Limb (tissue), 2 donors: ENCODE data around the gene VAPB.

Experiments
- DNase-seq, 2 donors: peaks; one replicate each; pipeline ENCODE4 v3.0.0-alpha.2; 2016; ENCODE audit errors: extremely low spot score in 2 of 2

The VAPB gene

DNA sequence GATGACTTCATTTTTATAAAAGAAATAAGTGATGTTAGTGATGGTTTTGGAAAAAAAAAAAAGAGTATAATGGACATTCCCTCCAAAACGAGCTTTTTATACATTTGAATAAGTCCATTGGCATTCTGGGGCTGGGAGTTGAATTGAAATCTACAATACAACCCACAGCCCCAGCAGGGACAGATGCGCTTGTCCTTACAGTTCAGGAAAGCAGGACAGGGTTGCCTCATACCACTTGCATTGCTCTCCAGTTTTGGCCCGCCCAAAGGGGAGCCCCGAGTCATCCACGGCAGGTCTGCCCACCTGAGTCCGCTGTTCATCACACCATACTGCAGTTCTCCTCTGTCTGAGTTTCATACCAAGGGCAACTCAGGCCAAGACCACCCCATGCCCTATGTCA, 46.2 kb downstream of the VAPB start:
- no peak for DNase-seq

DNA sequence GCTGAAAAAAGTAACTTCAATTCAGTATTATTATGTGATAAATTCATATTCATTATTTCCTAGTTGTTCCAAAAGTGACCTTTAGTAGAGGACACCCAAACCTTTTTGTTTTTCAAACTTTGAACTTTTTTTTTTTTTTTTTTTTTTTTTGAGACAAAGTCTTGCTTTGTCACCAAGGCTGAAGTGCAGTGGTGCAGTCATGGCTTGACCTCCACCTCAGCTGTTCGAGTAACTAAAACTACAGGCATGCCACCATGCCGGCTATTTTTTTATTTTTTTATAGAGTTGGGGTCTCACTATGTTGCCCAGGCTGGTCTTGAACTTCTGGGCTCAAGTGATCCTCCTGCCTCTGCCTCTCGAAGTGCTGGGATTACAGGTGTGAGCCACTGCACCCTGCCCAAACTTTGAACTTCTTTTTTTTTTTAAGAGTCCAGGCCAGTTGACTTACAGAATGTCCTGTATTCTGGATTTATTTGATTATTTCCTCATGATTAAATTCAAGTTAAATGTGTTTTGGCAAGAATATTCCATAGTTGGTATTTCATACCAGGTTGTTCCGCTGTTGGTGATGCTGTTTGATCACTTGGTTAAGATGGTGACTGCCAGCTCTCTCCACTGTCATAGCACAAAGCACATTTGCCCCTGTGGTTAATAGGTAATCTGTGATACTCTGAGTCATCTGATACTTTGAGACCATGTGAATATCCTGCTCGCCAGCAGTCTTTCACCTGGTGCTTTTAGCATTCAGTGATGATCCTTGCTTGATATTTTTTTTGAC, 48.0 kb downstream of the VAPB start:
- no peak for DNase-seq

DNA sequence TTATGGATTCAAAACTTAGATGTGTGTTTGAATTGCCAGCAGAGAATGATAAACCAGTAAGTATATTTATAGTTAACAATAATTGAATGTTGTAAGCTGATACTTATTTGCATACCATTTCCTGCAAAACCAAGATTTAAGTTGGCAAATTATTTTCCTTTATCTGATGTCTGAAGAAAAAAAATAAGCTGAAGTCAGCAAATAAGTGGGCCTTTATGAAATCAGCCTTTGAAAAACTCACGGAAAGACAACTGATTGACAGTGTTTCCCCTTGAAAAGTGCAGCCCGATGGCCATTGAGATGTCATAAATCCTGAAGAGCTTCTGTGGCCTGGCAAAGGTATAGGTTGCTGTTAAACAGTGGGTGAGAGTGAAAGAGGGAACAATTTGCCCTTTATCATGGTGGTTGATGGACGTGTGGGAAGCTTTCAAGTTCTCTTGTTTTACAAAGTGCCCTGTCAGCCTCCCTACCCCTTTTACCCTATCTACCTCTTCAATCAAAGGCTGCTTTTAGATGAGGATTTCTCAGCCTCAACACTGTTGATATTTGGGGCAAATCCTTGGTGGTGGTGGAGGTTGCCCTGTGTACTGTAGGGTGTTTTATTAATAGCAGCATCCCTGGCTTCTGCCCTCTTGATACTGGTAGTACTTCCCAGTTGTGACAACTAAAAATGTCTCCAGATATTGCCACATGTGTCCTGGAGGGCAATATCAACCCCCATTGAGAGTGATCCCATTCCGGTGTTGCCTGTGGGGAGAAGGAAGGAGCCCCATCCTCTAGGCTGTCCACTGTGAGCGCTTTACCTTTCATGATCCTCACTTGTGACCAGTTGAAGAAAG, 50.2 kb downstream of the VAPB start:
- DNase-seq = no peak

DNA sequence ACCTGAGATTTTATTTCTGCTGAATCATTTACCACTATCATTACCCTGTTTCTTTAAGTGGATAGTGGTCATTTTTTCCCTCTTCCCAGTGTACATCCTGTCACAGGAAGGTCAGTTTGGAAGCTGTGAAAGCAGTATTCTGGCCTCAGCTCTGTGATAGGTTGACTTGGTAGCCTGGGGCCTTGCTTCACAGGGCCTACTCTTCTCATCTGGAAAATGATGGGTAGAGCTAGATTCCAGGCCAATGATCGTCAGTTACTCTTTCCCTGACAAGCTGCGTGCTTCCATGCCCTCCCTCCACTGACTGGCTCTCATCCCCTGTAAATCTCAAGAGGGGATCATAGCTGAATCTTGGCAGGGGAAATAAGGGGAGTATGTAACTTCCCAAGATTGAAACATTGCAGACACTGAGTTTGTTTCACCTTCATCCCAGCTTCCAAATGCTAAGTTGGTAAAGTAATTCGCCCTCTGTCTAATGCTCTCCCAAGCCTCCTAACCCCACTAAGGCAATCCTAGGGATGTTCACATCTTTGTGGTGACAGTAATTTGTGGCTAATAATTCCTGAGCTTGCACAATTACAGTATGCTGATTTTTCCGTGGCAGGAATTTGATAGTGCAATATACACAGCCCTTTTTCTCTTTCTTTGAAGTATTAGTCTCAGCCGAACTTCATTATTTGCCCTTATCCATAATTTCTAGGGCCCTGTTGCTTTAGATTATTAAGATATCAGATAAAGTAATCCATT, 51.2 kb downstream of the VAPB start:
- DNase-seq = no peak

DNA sequence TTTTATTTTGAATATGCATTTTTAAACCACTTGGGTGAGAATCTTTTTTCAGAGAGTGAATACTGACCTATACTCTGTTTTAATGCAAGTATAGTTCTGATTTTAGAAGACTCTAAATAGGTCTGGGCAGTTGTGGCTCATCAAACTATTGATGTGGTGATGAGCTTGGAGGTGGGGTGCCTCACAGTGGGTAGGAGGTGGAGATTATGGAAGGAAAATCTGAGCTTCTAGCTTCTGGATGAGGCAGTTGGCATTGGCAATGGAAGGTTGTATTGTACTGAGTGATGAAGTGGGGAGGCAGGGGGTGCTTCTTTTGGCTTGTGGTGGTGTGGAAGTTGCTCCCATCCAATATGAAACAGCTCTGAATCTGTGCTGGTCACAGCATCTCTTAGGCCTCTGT, 52.7 kb downstream of the VAPB start:
- DNase-seq = no peak

DNA sequence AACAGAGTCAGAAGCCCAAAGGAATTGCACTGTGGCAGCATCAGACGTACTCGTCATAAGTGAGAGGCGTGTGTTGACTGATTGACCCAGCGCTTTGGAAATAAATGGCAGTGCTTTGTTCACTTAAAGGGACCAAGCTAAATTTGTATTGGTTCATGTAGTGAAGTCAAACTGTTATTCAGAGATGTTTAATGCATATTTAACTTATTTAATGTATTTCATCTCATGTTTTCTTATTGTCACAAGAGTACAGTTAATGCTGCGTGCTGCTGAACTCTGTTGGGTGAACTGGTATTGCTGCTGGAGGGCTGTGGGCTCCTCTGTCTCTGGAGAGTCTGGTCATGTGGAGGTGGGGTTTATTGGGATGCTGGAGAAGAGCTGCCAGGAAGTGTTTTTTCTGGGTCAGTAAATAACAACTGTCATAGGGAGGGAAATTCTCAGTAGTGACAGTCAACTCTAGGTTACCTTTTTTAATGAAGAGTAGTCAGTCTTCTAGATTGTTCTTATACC, 55.8 kb downstream of the VAPB start:
- DNase-seq = no peak

DNA sequence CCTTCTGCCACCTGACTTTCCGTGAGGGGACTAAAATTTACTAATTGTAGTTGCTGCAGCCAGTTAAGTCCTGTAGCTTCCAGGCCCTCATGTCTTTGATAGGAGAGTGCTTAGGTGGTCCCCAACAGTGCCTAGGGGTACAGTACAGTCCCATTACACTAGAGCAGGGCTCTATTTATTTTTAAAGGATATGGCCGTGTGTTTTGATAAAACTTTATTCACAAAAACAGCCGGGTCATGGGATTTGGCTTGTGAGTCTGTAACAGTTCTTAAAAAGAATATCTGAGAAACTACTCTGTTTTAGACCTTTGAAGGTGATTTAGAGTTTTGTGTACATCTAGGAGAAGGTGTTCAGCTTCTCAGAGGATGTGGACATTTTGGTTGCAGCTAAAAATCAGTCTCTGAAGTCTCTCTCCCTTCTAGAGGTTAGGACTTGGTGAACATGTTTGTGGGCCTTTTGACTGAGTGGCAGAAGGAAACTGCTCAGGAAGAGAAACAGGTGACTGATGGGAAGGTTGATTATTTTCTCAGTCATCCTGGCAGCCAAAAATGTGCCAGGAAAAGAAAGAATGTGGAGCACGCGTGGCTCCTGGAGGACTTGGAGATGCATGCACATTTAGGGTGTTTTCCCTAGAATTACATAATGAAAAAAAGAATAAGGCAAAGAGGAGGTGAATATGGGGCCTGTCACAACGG, 57.4 kb downstream of the VAPB start:
- DNase-seq = no peak

DNA sequence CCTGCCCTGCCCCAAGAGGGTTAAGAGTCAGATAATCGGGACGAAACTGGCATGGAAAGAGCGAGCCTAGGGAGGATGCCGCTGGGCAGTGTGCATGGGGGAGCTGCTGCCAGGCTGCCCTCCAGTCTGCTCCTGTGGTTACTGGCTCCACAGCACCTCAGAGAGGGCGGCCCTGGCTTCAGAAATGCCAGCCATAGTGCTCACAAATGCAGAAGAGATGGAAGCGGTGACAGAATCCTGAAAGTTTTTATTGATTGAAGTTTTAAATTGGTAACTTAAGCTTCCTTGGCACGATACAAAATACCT, 57.9 kb downstream of the VAPB start:
- no peak for DNase-seq

DNA sequence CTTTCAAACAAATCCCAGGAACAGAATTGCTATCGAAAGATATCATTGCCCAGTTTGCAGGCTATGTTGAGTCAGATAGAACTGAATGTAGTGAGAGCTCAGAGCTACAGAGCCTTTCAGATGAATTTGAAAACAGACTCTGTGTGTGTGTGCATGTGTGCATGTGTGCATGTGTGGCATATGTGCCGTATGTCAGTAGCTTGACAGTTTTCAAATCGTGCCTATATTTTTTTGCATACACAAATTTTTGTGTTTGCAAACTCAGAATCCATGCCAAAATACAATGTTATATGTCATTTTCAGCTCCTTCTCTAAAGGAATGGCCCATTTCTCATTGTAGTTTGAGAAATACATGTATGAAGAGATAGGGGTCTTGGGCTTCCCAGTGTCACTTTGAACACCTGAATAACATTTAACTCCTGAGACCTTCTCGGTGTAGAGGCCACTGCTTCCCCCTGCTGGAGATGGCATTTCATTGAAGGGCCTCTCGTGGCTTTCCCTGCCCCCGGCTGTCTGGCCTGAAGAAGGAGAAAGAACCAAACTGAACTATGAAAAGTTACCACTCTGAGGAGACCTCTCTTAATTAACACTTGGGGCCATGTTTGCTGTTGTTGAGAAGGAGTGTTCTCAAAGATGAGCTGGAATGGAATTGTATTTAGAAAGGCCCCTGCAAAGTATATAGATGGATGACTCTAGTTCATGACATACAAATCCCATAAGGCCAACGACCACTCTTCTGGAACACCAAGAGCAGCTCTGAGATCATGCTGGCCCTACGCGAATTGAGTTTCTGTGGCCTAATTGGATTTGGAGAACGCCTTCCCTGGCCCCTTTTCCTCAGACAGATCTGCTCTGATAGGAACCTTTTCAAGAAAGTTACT, 58.7 kb downstream of the VAPB start:
- DNase-seq = no peak

DNA sequence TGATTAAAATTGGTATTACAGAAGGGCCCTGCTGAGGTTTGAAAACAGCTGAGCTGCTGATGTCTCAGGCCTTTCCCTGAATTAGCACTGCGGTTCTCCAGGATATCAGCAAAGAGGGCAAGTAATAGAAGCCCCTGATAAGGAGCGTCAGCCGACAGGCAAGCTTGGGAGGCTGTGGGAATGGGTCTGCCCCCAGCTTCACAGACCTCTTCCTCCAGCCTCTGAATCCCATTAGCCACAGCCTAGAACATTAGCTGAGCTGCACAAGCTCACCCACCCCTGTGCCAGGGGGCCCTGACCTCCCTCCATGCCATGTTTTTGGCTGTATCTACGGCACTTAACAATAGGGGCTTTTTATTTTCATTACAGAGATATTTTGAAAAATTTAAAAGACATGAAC, 59.9 kb downstream of the VAPB start:
- no peak for DNase-seq

DNA sequence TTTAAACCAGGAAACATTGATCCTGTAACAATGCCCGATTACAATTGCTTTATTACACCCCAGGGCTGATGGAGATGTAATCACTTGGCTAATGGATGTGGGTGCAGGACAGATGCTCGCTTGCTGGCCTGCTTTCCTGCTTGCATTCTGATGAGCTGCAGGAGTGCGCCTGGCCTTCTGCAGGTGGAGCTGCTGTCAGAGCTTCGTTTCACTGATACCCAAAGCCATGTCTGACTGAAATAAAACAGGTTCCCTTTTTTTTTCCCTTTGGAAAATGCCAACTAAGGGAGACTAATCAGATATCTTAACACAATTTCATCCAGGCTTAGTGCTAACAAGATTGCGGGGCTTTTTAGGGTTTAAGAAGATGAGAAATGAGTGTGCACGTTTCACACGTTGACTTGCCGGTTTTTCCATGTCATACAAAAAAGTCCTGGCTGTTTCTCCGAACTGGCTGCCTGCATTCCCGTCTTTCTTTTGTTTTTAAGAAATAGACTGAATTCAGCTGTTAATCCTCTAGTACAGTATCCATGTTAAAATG, 60.7 kb downstream of the VAPB start:
- no peak for DNase-seq

DNA sequence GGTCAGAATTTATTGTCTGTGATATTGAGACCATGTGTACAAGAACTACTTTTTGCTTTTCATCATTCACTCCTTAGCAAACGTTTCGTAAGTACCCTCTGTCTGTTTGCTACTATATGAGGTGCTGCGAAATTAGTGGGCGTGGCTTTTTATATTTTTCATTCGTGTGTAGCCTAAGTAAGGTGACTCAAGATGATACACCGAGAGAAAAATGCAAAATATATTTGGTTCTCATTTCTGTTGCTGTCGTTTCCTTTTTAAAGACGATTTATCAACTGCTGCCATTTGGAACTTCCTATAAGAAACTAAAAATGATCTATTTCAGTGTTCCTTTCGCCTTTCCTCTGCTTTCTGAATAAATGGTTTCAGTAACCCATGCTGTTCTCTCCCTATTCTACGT, 61.2 kb downstream of the VAPB start:
- DNase-seq = no peak

DNA sequence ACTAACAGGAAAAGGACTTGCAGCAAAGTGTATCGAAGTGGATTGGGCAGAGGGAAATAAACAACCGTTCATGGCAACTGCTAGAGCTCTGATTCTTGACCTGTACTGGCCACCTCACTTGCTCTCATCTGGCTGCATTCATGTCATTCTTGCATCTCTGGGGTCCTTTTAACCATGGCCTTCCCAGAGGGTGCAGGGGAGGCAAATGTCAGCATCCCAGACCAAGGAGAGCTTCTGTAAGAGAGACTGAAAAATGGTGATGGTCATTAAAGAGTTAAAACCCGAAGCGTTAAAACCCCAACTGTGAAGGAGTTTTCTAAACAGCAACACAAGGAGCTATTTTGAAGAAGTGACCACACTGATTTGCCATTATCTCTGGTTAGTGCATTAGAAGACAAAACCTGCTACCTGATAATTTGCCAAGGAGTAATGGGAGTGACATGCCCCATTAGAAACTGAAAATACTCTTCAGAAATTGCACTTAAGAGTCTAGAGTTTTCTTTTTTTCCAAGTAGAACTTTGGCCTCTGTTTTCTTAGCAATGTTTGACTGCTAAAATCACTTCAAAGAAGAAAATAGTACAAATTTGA, 63.7 kb downstream of the VAPB start:
- no peak for DNase-seq

DNA sequence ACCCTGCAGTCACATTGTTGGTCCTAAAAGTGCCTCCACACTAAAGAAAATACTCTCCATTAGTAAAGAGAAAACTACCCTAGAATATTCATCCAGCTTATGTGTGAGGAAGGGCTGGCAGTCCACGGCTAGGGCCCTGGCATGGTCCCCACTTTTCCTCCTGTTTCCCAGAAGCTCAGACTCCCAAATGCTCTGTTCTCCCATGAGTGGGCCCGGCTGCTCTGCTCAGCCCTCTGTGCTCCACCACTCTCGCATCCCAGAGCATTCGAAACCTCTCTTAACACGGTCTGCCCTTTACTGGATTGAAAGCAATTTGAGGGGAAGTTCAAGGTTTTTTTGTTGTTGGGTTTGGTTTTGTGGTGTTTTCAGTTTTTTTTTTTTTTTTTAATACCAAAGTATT, 64.4 kb downstream of the VAPB start:
- DNase-seq = no peak

DNA sequence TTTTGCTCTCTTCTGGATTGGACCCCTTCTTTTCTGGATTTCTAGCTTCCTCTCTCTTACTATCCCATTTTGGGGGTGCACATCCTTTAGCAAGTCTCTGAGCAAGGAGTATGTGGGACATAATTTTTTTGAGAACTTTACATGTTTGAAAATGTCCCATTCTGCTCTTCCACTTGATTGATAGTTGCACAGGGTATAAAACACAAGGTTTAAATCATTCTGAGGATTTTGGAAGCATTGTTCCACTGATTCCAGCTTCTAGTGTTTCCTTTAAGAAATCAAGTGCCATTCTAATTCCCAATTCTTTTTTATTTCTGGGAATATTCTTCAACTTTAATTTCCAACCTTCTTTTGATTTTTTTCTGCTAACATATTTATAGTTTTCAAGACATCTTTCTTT, 65.4 kb downstream of the VAPB start:
- DNase-seq = no peak

DNA sequence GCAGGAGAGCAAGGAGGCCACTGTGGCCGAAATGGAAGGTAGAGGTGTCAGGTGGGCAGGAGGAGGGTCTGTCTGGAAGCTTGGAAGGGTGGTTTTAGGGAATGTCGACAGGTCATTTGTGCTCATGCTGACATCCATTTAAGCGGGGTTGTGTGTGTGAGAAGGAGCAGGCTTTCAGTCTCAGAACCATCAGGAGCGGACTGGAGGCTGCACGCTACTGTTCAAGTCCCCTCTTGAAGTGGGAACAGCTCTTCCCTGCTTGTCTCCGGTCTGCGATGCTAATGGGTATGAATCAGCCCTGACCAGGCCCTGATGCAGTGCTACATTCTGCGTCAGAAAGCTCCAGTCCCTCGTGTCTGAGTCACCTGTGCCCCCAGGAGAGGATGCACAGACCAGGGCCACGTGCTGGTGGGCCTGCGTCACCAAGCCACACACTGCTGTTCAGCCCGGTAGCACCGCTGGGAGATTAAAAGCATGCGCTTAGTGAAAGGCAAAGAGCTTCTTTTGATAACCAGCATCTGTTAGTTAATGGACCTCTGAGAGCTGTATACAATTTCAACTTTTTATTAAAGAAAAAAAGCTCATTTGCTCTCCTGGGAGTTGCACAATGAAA, 68.2 kb downstream of the VAPB start:
- DNase-seq = no peak

DNA sequence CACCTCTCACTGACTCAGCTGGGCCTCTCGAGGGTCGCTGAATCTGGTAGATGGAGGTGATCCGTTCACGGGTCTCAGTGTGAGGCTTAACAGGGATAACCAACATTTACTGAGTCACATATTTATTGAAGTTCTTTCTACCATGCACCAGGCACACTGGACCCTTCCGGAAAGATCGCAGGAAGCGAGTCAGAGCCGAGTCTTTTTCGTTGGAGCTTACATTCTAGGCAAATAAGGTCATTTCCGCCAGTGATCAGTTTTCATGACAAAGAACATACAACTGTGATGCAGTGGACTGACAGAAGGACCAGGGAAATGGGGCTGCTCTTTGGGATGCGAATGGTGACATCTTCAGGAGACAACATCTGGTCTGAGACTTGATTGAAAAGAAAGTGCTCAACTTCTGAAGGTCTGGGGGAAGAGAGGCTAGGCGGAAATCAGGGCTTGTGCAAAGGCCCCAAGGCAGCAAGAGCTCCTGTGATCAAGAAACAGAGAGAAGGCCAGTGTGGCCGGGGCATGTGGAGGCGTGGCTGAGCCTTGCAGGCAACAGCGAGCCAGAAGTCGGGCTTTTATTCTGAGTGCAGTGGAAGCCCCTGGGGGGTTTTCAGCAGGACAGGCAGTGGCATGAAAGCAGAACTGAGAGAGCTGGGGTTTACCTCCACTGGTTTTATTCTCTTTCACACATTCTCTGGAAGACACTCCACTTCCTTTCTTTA, 69.5 kb downstream of the VAPB start:
- no peak for DNase-seq

DNA sequence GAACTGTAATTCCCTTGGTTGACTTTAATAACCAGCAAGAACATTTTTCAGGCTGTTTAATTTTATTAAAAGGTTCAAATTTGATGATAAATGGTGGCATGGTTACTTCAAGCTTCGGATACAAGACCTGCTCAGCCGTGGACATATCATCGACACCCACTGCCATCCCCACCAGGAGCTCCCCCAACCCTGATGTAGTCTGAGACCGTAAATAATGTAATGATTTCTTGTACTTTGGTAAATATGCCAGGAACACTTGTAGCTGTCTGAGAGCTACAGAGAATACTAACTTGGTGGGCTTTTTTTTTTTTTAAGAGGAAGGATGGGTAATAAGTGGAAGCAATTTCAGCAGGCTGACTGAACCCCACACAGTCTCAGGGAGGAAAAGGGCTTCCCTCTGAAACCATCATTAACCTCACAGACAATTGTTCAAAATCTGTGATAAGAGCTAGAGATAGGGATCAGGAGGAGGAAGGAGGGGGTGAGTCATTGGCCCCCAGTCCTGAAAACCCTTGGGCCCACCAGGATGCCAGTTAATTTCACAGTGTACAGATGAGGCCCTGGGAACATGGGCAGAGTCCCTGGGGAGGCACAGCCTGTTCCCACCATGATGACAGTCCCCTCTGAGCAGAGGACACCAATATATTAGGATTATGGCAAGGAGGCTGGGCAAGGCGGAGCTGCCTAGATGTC, 70.2 kb downstream of the VAPB start:
- DNase-seq = no peak
